Measurements from ENCODE around the gene CLDN34.

CLDN34 gene

GRCh38 chrX:10017872-10018271 is 50.7 kb downstream of the CLDN34 start:
- DNase-seq, result no peak

Measured in activated CD4-positive, alpha-beta T cell treated with anti-CD3 and anti-CD28 coated beads for 1 hour (primary cell).